GM19395 (cell line): ENCODE results near the gene COL5A1.
"Not testable (repeated sequence)": the region's sequence is repeated elsewhere in the genome, so short reads cannot be mapped to it uniquely, and the experiment has no call there.

Source experiments
- ATAC-seq: cut with Tn5 transposase; IDR thresholded peaks from one replicate; pipeline ENCODE4 v1.9.1; 2021; ENCODE audit warnings: mild to moderate bottlenecking, moderate library complexity; ENCODE audit not compliant: unreplicated experiment

Gene COL5A1

GRCh38 chr9:134676361-134676760, 34.8 kb downstream of the COL5A1 start:
- ATAC-seq, result no peak

- no peak for ATAC-seq
These were observed 35.3 kb downstream of the COL5A1 start for GRCh38 chr9:134676886-134677285.

GRCh38 chr9:134677743-134678142, 36.1 kb downstream of the COL5A1 start:
- ATAC-seq, result no peak

GRCh38 chr9:134678206-134678605, 36.6 kb downstream of the COL5A1 start:
- no peak for ATAC-seq

GRCh38 chr9:134678666-134679443, 37.3 kb downstream of the COL5A1 start:
- ATAC-seq, result no peak

- no peak for ATAC-seq
These were observed 38.2 kb downstream of the COL5A1 start for GRCh38 chr9:134679616-134680392.

- ATAC-seq, result no peak
These were observed 38.9 kb downstream of the COL5A1 start for GRCh38 chr9:134680393-134681060.

- no peak for ATAC-seq
These were observed 39.6 kb downstream of the COL5A1 start for GRCh38 chr9:134681061-134681661.

GRCh38 chr9:134682026-134682425, 40.4 kb downstream of the COL5A1 start:
- ATAC-seq, result no peak

GRCh38 chr9:134682651-134683364, 41.2 kb downstream of the COL5A1 start:
- ATAC-seq, result no peak

GRCh38 chr9:134683714-134684374, 42.2 kb downstream of the COL5A1 start:
- no peak for ATAC-seq

GRCh38 chr9:134684375-134684723, 42.7 kb downstream of the COL5A1 start:
- no peak for ATAC-seq

GRCh38 chr9:134684941-134685340, 43.3 kb downstream of the COL5A1 start:
- not testable (repeated sequence) for ATAC-seq

GRCh38 chr9:134685784-134686183, 44.2 kb downstream of the COL5A1 start:
- ATAC-seq, result no peak

GRCh38 chr9:134686896-134687295, 45.3 kb downstream of the COL5A1 start:
- no peak for ATAC-seq

- ATAC-seq, result no peak
These were observed 46.0 kb downstream of the COL5A1 start for GRCh38 chr9:134687556-134687955.

- ATAC-seq, result no peak
These were observed 46.6 kb downstream of the COL5A1 start for GRCh38 chr9:134688231-134688630.

GRCh38 chr9:134688661-134689320, 47.2 kb downstream of the COL5A1 start:
- ATAC-seq, result no peak

GRCh38 chr9:134689321-134690181, 47.9 kb downstream of the COL5A1 start:
- ATAC-seq, result no peak
